ENCODE results near the gene HRK.

HRK gene

GRCh38 chr12:116898669-116899068, 17.4 kb upstream of the HRK start:
- no peak for DNase-seq (ENCODE audit: low read depth in 1 of 2, low spot score in 1 of 2)

DNA sequence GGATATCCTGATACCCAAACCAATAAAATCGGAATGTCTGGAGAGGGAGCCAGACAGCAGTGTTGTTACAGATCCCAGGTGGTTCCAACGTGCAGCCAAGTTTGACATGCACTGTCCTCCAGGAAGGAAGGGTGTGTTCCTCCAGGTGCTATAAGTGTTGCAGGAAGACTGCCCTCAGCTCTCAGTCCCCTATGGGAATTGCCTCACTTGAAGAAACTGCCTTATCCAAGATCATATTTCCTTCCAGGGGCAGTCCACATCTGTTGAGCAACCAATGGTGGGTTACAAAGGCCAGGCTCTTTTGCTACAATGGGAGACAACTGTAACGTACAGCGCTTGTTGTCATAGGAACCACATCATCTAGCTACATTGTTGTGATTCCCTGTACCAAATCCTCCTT, 16.2 kb upstream of the HRK start:
- DNase-seq (ENCODE audit: low read depth in 1 of 2, low spot score in 1 of 2), result no peak

DNA sequence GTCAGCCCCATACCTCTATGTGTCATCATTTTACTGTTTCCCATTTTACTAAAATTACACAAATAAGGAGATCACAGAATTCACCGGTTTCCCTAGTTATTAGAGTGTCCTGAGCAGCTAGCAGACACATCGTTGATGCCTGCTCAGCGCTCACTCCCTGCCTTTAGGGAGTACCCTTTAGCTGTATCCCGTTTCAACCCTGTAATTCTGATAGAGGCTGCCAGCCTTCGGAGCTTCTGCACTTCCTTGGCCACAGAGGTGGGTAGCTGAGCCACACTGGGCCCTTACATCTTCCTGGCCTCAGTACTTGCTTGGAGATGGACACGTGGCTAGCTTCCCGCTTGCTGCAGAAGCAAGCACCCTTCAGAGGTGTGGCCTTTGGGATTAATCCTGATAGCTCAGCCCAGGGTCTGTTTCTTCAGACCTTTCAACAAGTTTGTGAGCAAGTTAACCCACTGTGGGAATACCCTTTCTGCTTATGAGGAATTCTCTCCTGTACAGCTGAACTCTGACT, 15.2 kb upstream of the HRK start:
- no peak for DNase-seq (ENCODE audit: low read depth in 1 of 2, low spot score in 1 of 2)

DNA sequence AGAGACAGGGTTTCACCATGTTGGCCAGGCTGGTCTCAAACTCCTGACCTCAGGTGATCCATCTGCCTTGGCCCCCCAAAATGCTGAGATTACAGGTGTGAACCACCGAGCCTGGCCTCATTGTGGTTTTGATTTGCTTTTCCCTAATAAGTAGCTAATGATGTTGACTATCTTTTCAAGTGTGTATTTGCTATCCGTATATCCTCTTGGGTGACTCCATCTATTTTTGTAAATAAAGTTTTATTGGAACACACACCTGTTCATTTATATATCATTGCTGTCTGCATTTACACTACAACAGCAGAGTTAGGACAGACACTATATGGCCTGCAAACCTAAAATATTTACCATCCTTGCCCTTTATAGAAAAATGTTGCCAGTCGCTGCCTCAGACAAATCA, 13.7 kb upstream of the HRK start:
- no peak for DNase-seq (ENCODE audit: low read depth in 1 of 2, low spot score in 1 of 2)

- DNase-seq (ENCODE audit: low read depth in 1 of 2, low spot score in 1 of 2), result no peak
These were observed 11.3 kb upstream of the HRK start for GRCh38 chr12:116892349-116893140.

DNA sequence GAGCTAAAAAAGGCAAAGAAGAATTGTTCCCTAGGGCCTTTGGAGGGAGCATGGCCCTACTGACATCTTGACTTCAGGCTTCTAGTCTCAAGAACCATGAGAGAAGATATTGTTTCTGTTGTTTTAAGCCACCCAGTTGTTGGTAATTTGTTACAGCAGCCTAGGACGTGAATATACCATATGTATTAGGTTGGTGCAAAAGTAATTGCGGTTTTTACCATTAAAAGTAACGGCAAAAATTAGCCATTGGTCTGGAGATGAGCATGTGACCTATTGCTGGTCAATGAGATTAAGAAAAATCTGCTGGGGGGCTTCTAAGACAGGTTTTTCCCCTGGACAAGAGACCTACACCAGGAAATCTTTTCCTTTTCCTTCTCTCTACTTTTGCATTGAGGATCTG, 9.8 kb upstream of the HRK start:
- DNase-seq (ENCODE audit: low read depth in 1 of 2, low spot score in 1 of 2), result no peak

GRCh38 chr12:116890330-116890729, 9.1 kb upstream of the HRK start:
- DNase-seq (ENCODE audit: low read depth in 1 of 2, low spot score in 1 of 2), result no peak

DNA sequence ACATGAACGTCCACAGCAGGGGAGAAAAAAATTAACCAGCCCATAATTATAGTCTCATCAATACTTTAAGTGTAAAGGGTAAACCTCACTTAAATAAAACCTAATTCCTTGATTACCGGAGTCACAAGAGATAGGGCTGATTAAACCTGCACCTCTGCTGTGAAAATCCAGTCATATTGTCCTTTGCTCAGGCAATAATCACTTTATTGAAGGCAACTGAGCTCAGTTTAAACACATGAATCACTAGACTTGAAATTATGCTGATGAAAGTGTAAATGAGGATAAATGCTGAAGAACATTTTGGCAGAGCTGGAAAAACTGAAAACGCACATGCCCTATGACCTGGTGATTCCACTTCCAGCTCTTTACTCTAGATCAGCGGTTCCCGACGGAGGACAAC, 6.7 kb upstream of the HRK start:
- DNase-seq (ENCODE audit: low read depth in 1 of 2, low spot score in 1 of 2), result no peak

DNA sequence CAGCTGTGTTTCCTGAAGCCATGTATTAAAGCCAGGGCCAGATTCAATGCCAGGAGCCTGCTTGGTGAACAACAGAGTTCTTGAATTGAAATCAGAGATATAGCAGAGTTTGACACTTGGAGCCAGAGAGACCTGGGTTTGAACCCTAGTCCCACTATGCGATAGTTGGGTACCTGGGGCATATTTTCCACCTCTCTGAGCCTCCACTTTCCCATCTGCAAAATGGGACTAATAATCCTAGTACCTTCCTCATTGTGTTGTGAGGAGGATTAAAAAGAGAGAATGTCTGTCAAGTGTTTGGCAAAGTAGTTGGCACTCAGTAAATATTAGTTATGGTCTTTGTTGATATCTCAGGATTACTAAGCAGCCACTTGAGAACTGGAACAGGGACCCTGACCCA, 6.0 kb upstream of the HRK start:
- no peak for DNase-seq (ENCODE audit: low read depth in 1 of 2, low spot score in 1 of 2)

DNA sequence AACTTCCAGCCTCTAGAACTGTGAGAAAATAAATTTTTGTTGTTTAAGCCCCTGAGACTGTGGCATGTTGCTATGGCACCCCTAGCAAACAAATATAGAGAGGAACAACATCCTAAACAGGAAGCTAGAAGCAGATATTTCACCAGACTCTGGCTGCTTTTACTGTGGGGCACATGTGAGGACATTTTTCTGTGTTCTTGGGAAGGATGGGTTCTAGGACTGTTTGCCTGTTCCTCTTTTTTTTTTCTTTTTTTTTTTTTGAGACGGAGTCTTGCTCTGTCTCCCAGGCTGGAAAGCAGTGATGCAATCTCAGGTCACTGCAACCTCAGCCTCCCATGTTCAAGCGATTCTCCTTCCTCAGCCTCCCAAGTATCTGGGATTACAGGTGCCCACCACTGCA, 4.2 kb upstream of the HRK start:
- DNase-seq (ENCODE audit: low read depth in 1 of 2, low spot score in 1 of 2), result no peak

GRCh38 chr12:116884871-116885270, 3.6 kb upstream of the HRK start:
- no peak for DNase-seq (ENCODE audit: low read depth in 1 of 2, low spot score in 1 of 2)

GRCh38 chr12:116882742-116883141, 1.5 kb upstream of the HRK start:
- no peak for DNase-seq (ENCODE audit: low read depth in 1 of 2, low spot score in 1 of 2)

DNA sequence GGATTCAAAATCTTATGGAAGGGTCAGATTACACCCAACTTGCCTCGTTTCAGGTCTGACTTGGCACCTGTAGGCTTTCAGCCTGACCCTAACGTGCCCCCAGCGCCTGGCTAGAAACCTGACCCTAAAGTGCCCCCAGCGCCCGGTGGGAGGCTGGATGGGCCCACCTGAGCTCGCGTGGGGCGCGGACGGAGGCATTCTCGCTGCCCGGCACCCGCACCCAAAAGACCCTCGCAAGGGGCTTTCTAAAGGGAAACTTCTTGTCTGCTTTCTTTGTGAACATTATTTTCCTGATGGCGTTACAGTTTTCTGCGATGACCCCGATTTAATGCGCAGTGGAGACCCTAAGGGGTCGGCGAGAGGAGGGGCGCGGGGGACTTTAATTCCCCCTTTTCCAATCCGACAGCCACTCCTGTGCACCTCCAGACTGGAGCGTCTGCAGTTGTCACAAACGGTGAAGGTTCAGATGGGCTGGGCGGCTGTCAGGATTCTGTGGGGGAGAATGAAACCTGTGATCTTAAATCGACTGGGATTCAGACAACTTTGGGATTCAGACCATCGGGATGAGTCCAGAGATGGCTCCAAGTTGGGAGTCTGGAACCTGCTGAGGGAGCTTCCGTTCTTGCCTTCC, 751 bp upstream of the HRK start:
- no peak for DNase-seq (ENCODE audit: low read depth in 1 of 2, low spot score in 1 of 2)

GRCh38 chr12:116880817-116881324, 370 bp downstream of the HRK start:
- DNase-seq (ENCODE audit: low read depth in 1 of 2, low spot score in 1 of 2), result no peak

DNA sequence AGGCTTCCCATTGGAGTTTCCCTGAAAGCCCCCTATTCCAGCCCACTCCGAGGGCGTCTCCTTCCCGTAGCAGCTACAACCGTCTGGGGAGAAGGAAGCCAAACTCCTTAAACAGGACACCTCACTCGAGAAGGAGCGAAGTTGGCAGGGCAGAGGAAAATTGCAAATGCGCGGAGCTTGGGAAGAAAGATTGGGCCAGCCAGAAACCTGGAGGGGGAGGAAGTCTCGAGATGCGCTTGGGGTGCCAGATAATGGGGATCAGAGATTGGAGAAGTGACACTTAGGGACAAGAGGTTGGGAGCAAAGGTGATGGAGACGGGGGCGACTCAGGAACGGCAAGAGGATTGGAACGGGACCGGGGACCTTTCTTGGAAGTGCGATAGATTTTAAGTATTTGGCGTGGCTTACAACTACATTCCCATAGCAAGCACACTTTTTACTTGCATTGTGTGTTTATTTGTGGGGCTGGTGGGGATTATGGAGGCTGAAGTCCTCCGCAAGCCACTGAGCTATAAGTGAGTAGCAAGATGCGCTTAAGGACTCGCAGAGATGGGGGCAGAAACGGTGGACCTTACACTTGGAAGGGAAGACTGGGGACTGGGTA, 926 bp downstream of the HRK start:
- DNase-seq (ENCODE audit: low read depth in 1 of 2, low spot score in 1 of 2), result no peak

DNA sequence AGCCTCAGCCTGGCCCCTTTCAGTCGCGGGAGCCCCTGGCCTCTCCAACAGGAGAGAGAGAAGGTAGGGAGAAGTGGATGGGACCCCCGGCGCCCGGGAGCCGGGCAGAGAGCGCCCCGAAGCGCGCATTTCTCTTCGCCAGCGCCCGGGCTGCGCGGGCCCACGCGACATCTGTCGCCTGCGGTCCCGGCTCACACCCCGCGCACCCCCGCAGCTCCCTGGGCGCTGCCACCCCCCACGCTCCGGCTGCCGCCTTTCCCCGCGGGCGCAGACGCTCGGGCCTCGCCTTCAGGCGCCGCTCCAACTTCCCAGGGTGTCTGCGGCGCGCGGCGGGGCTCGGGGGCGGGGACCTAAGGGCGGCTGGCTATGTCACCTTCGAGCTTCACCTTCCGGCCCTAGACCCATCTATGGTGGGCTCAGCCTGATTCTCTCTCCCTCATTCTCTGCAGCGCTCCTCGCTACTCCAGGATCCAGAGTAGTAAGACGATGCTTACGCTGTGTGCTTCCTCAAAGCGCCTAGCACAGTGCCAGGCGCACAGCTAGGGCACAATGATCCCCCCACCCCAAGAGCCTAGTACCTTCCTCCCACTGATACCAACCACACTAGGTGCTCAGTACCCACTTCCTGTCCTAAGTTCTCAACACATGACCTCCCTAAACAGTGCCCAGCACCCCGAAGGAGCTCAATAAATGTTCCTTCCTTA, 1.6 kb downstream of the HRK start:
- DNase-seq (ENCODE audit: low read depth in 1 of 2, low spot score in 1 of 2), result no peak

- no peak for DNase-seq (ENCODE audit: low read depth in 1 of 2, low spot score in 1 of 2)
These were observed 2.4 kb downstream of the HRK start for GRCh38 chr12:116878567-116879508.

- DNase-seq (ENCODE audit: low read depth in 1 of 2, low spot score in 1 of 2), result no peak
These were observed 4.9 kb downstream of the HRK start for GRCh38 chr12:116876151-116876869.

GRCh38 chr12:116874324-116874995, 6.8 kb downstream of the HRK start:
- DNase-seq (ENCODE audit: low read depth in 1 of 2, low spot score in 1 of 2), result no peak

Data from stimulated activated CD4-positive, alpha-beta T cell treated with anti-CD3 and anti-CD28 coated beads, Interleukin-15, amount 100 ng/mL, for 1 hour (primary cell).